H1 (cell line): Measurements from ENCODE around the gene TTLL5. TPM values are rescaled to one million over a fixed set of nuclear protein-coding genes. Genes with fewer than 3 reads are reported as not detected.

Source experiments
- CTCF ChIA-PET: fragments of 300-600 bp; sonication (Branson Sonifier 250); formaldehyde crosslinking; loops from one replicate; lab custom pipeline; 2021; ENCODE audit not compliant: partially characterized antibody; lab: Charles Lee
- POLR2A ChIA-PET: fragments of 300-600 bp; sonication (Branson Sonifier 250); formaldehyde crosslinking; loops from one replicate; lab custom pipeline; 2021; ENCODE audit warnings: inconsistent platforms; ENCODE audit not compliant: partially characterized antibody; lab: Charles Lee
- DNase-seq, 2 experiments: peaks; one replicate each; pipeline versions ENCODE4 v3.0.0 to v3.0.0-alpha.2; 2010 to 2022; ENCODE audit warnings: low spot score in 2 of 2, low read depth in 1 of 2, mixed read lengths in 1 of 2
- FAIRE-seq: peaks from 2 replicates; lab custom pipeline; 2011; peaks lifted over from hg19 to GRCh38; lab: Jason Lieb, UNC
- H2AFZ ChIP-seq: 2 replicates; pipeline ENCODE4 v1.8.1; 2012; ENCODE audit warnings: low read length, inconsistent platforms
- H2AK5ac ChIP-seq: 2 replicates; pipeline ENCODE4 v1.6.1; 2013; ENCODE audit warnings: low read depth, low read length
- H2BK120ac ChIP-seq: replicated peaks from 2 replicates; pipeline ENCODE3; 2013; ENCODE audit warnings: low read depth, low read length, inconsistent platforms
- H2BK12ac ChIP-seq: 2 replicates; pipeline ENCODE4 v1.6.1; 2013; ENCODE audit warnings: low read depth, low read length
- H2BK15ac ChIP-seq: 2 replicates; pipeline ENCODE4 v1.6.1; 2013; ENCODE audit warnings: low read length
- H2BK20ac ChIP-seq: 2 replicates; pipeline ENCODE4 v1.6.1; 2013; ENCODE audit warnings: low read length
- H2BK5ac ChIP-seq: 2 replicates; pipeline ENCODE4 v1.6.1; 2013; ENCODE audit warnings: low read depth, low read length
- H3K14ac ChIP-seq: 2 replicates; pipeline ENCODE4 v1.6.1; 2013; ENCODE audit warnings: inconsistent platforms; ENCODE audit not compliant: insufficient read length
- H3K18ac ChIP-seq: 2 replicates; pipeline ENCODE4 v1.6.1; 2013; ENCODE audit warnings: low read length; ENCODE audit errors: extremely low read depth
- H3K23ac ChIP-seq: 2 replicates; pipeline ENCODE4 v1.6.1; 2013; ENCODE audit warnings: inconsistent platforms; ENCODE audit not compliant: insufficient read length
- H3K23me2 ChIP-seq: 2 replicates; pipeline ENCODE4 v1.6.1; 2013; ENCODE audit warnings: low read depth, low read length
- H3K27ac ChIP-seq: 2 replicates; pipeline ENCODE4 v1.6.1; 2011; ENCODE audit warnings: low read depth, low read length, inconsistent platforms
- H3K27me3 ChIP-seq, 4 experiments: replicated peaks in 1 of 4; 1 replicate in 1 of 4; 2 replicates in 3 of 4; pipeline versions ENCODE4 v1.6.1 to v1.8.1; 2011 to 2013; ENCODE audit warnings: low read length in 3 of 4, mild to moderate bottlenecking in 3 of 4, inconsistent platforms in 2 of 4, mixed read lengths in 2 of 4, moderate library complexity in 1 of 4; ENCODE audit not compliant: control insufficient read depth in 3 of 4, insufficient read depth in 3 of 4; ENCODE audit errors: extremely low read depth in 1 of 4
- H3K36me3 ChIP-seq, 4 experiments: 2 replicates each; pipeline versions ENCODE4 v1.6.1 to v1.8.1; 2011 to 2013; ENCODE audit warnings: mild to moderate bottlenecking in 4 of 4, low read length in 3 of 4, moderate library complexity in 2 of 4, control low read depth in 1 of 4, inconsistent platforms in 1 of 4; ENCODE audit not compliant: insufficient read depth in 4 of 4, control insufficient read depth in 2 of 4
- H3K4ac ChIP-seq: replicated peaks from 2 replicates; pipeline ENCODE3; 2013; ENCODE audit warnings: low read length, low read depth, mixed read lengths, inconsistent platforms; ENCODE audit not compliant: insufficient read length
- H3K4me1 ChIP-seq, 4 experiments: replicated peaks in 1 of 4; 1 replicate in 1 of 4; 2 replicates in 3 of 4; pipeline versions ENCODE4 v1.6.1 to v1.8.1; 2011 to 2013; ENCODE audit warnings: low read length in 3 of 4, inconsistent platforms in 2 of 4, mixed read lengths in 1 of 4; ENCODE audit not compliant: insufficient read depth in 4 of 4, control insufficient read depth in 3 of 4
- H3K4me2 ChIP-seq, 2 experiments: 2 replicates each; pipeline versions ENCODE4 v1.6.1 to v1.8.1; 2011 to 2013; ENCODE audit warnings: low read depth in 2 of 2, low read length in 2 of 2, control low read depth in 1 of 2, inconsistent platforms in 1 of 2, mild to moderate bottlenecking in 1 of 2; ENCODE audit not compliant: insufficient read depth in 1 of 2
- H3K4me3 ChIP-seq, 4 experiments: fragments of 200-600, 300-600 bp in 1 of 4; sonication (generic), shearing (Covaris generic), sonication (Bioruptor Twin) in 1 of 4; 2 replicates each; pipeline versions ENCODE4 v1.5.1 to v1.8.1; 2011 to 2016; ENCODE audit warnings: low read length in 4 of 4, low read depth in 3 of 4, control low read depth in 2 of 4, inconsistent platforms in 2 of 4, mild to moderate bottlenecking in 2 of 4, mixed read lengths in 1 of 4, moderate library complexity in 1 of 4; ENCODE audit not compliant: insufficient read depth in 2 of 4; ENCODE audit errors: extremely low read depth in 1 of 4
- H3K56ac ChIP-seq: replicated peaks from 2 replicates; pipeline ENCODE3; 2013; ENCODE audit warnings: low read depth, mild to moderate bottlenecking, mixed read lengths, low read length, inconsistent platforms; ENCODE audit not compliant: insufficient read length
- H3K79me1 ChIP-seq: 2 replicates; pipeline ENCODE4 v1.6.1; 2013; ENCODE audit warnings: low read depth, low read length, control low read depth
- H3K79me2 ChIP-seq, 2 experiments: 2 replicates each; pipeline versions ENCODE4 v1.6.1 to v1.8.1; 2012 to 2013; ENCODE audit warnings: low read length in 2 of 2, mild to moderate bottlenecking in 2 of 2, inconsistent platforms in 1 of 2; ENCODE audit not compliant: insufficient read depth in 2 of 2, control insufficient read depth in 1 of 2
- H3K9ac ChIP-seq, 4 experiments: replicated peaks in 1 of 4; 1 replicate in 1 of 4; 2 replicates in 3 of 4; pipeline versions ENCODE4 v1.6.1 to v1.8.1; 2011 to 2013; ENCODE audit warnings: low read depth in 3 of 4, low read length in 3 of 4, control low read depth in 2 of 4, mild to moderate bottlenecking in 2 of 4, moderate library complexity in 2 of 4, inconsistent platforms in 1 of 4; ENCODE audit errors: extremely low read depth in 1 of 4
- H3K9me3 ChIP-seq, 2 experiments: 2 replicates each; pipeline versions ENCODE4 v1.6.1 to v1.8.1; 2012 to 2013; ENCODE audit warnings: mild to moderate bottlenecking in 2 of 2, moderate library complexity in 2 of 2, control low read depth in 1 of 2, inconsistent platforms in 1 of 2, low read depth in 1 of 2, low read length in 1 of 2, mixed read lengths in 1 of 2; ENCODE audit not compliant: insufficient read depth in 2 of 2
- H4K20me1 ChIP-seq, 2 experiments: replicated peaks in 1 of 2; 2 replicates each; pipeline versions ENCODE3 to v1.8.1; 2011 to 2013; ENCODE audit warnings: inconsistent platforms in 2 of 2, low read length in 2 of 2, mild to moderate bottlenecking in 1 of 2; ENCODE audit not compliant: insufficient read depth in 2 of 2, control insufficient read depth in 1 of 2
- H4K5ac ChIP-seq: 2 replicates; pipeline ENCODE4 v1.6.1; 2013; ENCODE audit warnings: low read length, low read depth, mixed read lengths, inconsistent platforms; ENCODE audit not compliant: insufficient read length
- H4K8ac ChIP-seq: 2 replicates; pipeline ENCODE4 v1.8.0; 2013; ENCODE audit warnings: mild to moderate bottlenecking, moderate library complexity, low read length, inconsistent platforms; ENCODE audit not compliant: insufficient read depth; ENCODE audit errors: extremely low read depth
- H4K91ac ChIP-seq: replicated peaks from 2 replicates; pipeline ENCODE3; 2013; ENCODE audit warnings: low read length, mixed read lengths, inconsistent platforms; ENCODE audit not compliant: insufficient read length
- JUN ChIP-seq: IDR thresholded peaks from 2 replicates; pipeline ENCODE4 v1.6.1; 2011; ENCODE audit warnings: low read depth, mild to moderate bottlenecking, improper control_type of control experiment, low read length
- JUND ChIP-seq: IDR thresholded peaks from 2 replicates; pipeline ENCODE4 v1.6.1; 2011; ENCODE audit warnings: mild to moderate bottlenecking, improper control_type of control experiment, low read length
- MAX ChIP-seq: IDR thresholded peaks from 2 replicates; pipeline ENCODE4 v1.6.1; 2012; ENCODE audit warnings: inconsistent platforms
- POLR2AphosphoS5 ChIP-seq: IDR thresholded peaks from 2 replicates; pipeline ENCODE4 v1.6.1; 2011; ENCODE audit warnings: low read depth, low read length
- RXRA ChIP-seq: IDR thresholded peaks from 2 replicates; pipeline ENCODE4 v1.6.1; 2011; ENCODE audit warnings: low read depth, mild to moderate bottlenecking, low read length, moderate library complexity; ENCODE audit not compliant: insufficient read depth
- SAP30 ChIP-seq: fragments of 300-600 bp; sonication (generic); IDR thresholded peaks from 2 replicates; pipeline ENCODE4 v1.7.1; 2012; ENCODE audit warnings: low read length, moderate library complexity, mild to moderate bottlenecking, inconsistent platforms; ENCODE audit not compliant: insufficient read depth, insufficient replicate concordance
- YY1 ChIP-seq: IDR thresholded peaks from 2 replicates; pipeline ENCODE4 v1.6.1; 2011; ENCODE audit warnings: low read depth, mild to moderate bottlenecking, low read length
- ZNF274 ChIP-seq: IDR thresholded peaks from 2 replicates; pipeline ENCODE4 v1.7.0; 2012; ENCODE audit warnings: low read length, borderline replicate concordance; ENCODE audit errors: extremely low read depth
- WGBS, 2 experiments: shearing (Covaris generic) in 1 of 2; methylation state at CpG; one replicate each; pipeline versions ENCODE4 v1.1.6 to v1.1.7; 2013 to 2015; ENCODE audit warnings: low lambda C conversion rate in 2 of 2, mixed read lengths in 2 of 2, inconsistent platforms in 1 of 2, low coverage in 1 of 2, missing lambda C conversion rate in 1 of 2; ENCODE audit not compliant: insufficient replicate concordance in 2 of 2, insufficient coverage in 1 of 2, insufficient read length in 1 of 2; ENCODE audit errors: extremely low coverage in 1 of 2, missing lambda C conversion rate in 1 of 2; 5-methylcytosine and 5-hydroxymethylcytosine counted together
- polyA plus RNA-seq, 7 experiments: library from polyadenylated mRNA; depleted of rRNA in 3 of 7; stranded (reverse) in 5 of 7; unstranded in 2 of 7; fragments of >200 nt in 5 of 7; fragments of 200-250 nt in 2 of 7; gene quantifications; 1 replicate in 5 of 7; 2 replicates in 1 of 7; 4 replicates in 1 of 7; pipeline versions ENCODE4 v1.2.1 to v1.2.3, GENCODE V29; 2011 to 2013; ENCODE audit warnings: missing spikeins in 2 of 7, mixed read lengths in 2 of 7
- total RNA-seq: library from RNA; stranded (reverse); fragmentation: NEBNext Ultra II Directional; extraction: Animal tissue kit (Norgen Biotek cat#: 25700); gene quantifications from 2 replicates; pipeline ENCODE4 v1.2.1, GENCODE V29; 2021
- TF ChIP-seq, protein P1 (sequence below), 3 experiments: IDR thresholded peaks; 1 replicate in 2 of 3; 2 replicates in 1 of 3; pipeline versions ENCODE4 v1.5.1 to v1.6.1; 2011; ENCODE audit warnings: low read length in 3 of 3, mild to moderate bottlenecking in 3 of 3, inconsistent platforms in 2 of 3, low read depth in 1 of 3, moderate library complexity in 1 of 3; ENCODE audit not compliant: insufficient read depth in 1 of 3; ENCODE audit errors: control extremely low read depth in 1 of 3

Gene TTLL5
- total and polyA plus RNA-seq, 2 of the 8 experiments (the other 6 are each of a cell fraction or from before 2014, with no cell fraction given), result 16.1 to 45.9 TPM

DNA sequence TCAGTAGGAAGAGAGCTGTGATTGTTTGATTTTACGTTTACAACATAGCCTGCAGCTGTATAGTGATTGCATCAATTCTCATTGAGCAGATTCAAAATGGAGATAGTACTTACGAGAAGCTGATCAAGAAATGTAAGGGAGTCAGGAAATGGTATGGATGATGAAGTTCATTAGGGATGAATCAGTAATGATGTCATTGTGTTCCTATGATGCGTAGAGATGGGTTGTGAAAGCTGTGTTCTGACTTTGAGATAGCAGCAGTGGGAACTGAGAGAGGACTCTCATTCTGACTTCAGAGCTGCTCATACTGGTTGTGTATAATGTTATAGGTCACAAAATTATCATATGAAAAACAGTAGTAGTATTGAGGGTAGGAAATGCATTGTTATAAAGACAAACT lies 44.0 kb downstream of the TTLL5 start:
- Histone ChIP-seq H3K27ac (no peak overlapping the region), H3K23ac (no peak overlapping the region), H4K91ac (no peak overlapping the region), H3K4ac (no peak overlapping the region), H2BK20ac (no peak overlapping the region), H3K9me3 (no peaks in the 10 kb centered on the region), H4K20me1 (peaks cover 0 to 2% of the 10 kb centered on the region in 2 experiments), H2BK12ac (no peak overlapping the region), H3K18ac (no peak overlapping the region), H3K4me2 (no peak overlapping the region), H3K23me2 (no peaks in the 10 kb centered on the region), H3K4me3 (no peak overlapping the region), H2BK15ac (no peak overlapping the region), H3K4me1 (no peaks in the 10 kb centered on the region), H2BK120ac (no peak overlapping the region), H3K14ac (no peak overlapping the region), H4K8ac (no peak overlapping the region), H3K9ac (no peak overlapping the region), H3K79me2 (no peaks in the 10 kb centered on the region), H4K5ac (no peak overlapping the region), H3K56ac (no peak overlapping the region), H3K27me3 (no peaks in the 10 kb centered on the region), H3K79me1 (no peaks in the 10 kb centered on the region), H2AFZ (no peak overlapping the region), H2AK5ac (no peak overlapping the region), H2BK5ac (no peak overlapping the region), H3K36me3 (peaks cover 0 to 13% (median 7%) of the 10 kb centered on the region in 4 experiments; a peak in 6 of 8 replicates)
- no peak for DNase-seq
- CTCF ChIA-PET, result interaction anchor here (0.6 to 2.4 kb wide), 5 partner anchors 88 to 274 kb away, joined by 3 to 7 read pairs (median 3); no protein-coding TSS in a partner anchor
- 86% methylated on average over 3 of the region's 3 CpGs; no CpG with 5 or more reads in 1 of the 2 experiments for WGBS, 2 experiments
- no peak for FAIRE-seq
- POLR2A ChIA-PET, result no interaction called here
- TF ChIP-seq, protein P1, sequence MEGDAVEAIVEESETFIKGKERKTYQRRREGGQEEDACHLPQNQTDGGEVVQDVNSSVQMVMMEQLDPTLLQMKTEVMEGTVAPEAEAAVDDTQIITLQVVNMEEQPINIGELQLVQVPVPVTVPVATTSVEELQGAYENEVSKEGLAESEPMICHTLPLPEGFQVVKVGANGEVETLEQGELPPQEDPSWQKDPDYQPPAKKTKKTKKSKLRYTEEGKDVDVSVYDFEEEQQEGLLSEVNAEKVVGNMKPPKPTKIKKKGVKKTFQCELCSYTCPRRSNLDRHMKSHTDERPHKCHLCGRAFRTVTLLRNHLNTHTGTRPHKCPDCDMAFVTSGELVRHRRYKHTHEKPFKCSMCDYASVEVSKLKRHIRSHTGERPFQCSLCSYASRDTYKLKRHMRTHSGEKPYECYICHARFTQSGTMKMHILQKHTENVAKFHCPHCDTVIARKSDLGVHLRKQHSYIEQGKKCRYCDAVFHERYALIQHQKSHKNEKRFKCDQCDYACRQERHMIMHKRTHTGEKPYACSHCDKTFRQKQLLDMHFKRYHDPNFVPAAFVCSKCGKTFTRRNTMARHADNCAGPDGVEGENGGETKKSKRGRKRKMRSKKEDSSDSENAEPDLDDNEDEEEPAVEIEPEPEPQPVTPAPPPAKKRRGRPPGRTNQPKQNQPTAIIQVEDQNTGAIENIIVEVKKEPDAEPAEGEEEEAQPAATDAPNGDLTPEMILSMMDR (IDR thresholded peaks at IDR 0.05; ENCODE audit: control extremely low read depth in 1 of 3, insufficient read depth in 1 of 3, low read depth in 1 of 3, low read length in 3 of 3), result no peak
- TF ChIP-seq RXRA, result no peak
- TF ChIP-seq ZNF274, result no peak
- no peak for TF ChIP-seq POLR2AphosphoS5
- no peak for TF ChIP-seq MAX
- TF ChIP-seq SAP30, result no peak
- TF ChIP-seq JUND, result no peak
- no peak for TF ChIP-seq YY1
- no peak for TF ChIP-seq JUN
